HG02870 (cell line): Measurements from ENCODE around the gene SET.

Experiments
- ATAC-seq: cut with Tn5 transposase; IDR thresholded peaks from one replicate; pipeline ENCODE4 v1.9.1; 2021; ENCODE audit warnings: mild to moderate bottlenecking, moderate library complexity; ENCODE audit not compliant: unreplicated experiment

The SET gene

GRCh38 chr9:128728298-128728697, 39.3 kb downstream of the SET start:
- no peak for ATAC-seq

GRCh38 chr9:128729302-128729701, 40.3 kb downstream of the SET start:
- ATAC-seq = no peak

DNA sequence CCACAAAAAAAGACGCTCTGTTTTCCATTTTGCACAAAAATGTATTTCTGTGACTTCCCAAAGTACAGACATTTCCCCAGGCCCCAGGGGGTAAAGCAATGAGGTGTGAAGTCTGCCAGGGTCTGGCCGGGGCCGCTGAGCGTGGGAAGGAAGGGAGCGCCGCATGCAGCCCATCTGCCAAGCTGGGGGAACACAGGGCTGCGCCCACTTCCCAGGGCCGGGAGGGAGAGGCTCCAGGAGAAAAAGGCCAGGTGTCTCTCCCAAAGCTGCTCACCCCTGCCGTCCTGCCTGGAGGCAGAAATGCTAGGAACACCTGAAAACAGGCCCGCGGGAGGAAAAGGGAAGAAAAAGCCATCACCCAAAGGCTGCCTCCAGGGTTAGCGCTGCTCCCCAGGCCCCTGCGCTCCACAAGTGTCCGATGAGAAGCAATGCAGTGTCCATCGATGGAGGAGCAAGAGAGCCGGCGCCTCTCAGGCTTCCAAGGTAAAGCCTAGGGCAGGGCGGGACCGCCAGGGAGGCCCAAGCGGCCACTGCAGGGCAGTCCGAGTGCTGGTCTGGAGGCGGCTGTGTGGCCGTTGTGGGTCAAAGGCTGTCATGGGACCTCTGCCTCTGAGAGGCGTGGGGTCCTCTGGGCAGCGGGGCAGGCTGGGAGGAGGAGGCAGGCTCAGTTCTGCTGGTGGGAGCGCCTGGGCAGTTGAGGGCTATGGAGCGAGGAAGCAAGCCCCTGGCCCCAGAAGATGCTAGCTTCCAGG, 40.9 kb downstream of the SET start:
- ATAC-seq = no peak

DNA sequence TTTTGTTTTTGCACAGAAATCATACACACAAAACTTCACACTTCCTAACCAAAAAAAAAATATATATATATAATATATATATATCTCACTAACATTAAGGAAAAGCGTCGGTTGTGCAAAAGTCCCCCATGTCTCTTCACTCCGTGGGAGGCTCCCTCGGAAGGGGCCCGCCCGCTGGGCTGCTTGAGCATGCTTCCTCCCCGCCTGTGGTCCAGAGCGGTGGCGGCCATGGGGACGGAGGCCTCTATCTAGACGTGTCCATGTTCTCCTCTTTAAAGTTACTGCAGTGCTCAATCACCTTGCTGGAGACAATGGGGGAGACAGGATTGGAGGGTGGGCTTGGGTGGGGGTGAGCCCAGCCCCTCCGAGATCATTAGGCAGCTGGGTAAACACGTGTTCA, 42.1 kb downstream of the SET start:
- ATAC-seq = no peak

- no peak for ATAC-seq
Observed at GRCh38 chr9:128731691-128732090, 42.7 kb downstream of the SET start.

GRCh38 chr9:128732576-128732975, 43.6 kb downstream of the SET start:
- ATAC-seq = no peak

GRCh38 chr9:128733256-128733655, 44.2 kb downstream of the SET start:
- ATAC-seq = no peak

- ATAC-seq = no peak
Observed at GRCh38 chr9:128735373-128735772, 46.4 kb downstream of the SET start.

- ATAC-seq = no peak
Observed at GRCh38 chr9:128742401-128742800, 53.4 kb downstream of the SET start.

GRCh38 chr9:128743421-128743820, 54.4 kb downstream of the SET start:
- no peak for ATAC-seq
